Lower lobe of right lung (tissue), 2 donors: ENCODE measurements around the gene CDC16. TPM values are rescaled to one million over a fixed set of nuclear protein-coding genes. Genes with fewer than 3 reads are reported as not detected.
A peak's percentile ranks its signal among the peaks of the same experiment; 100 is the strongest.

Source experiments
- ATAC-seq, 2 donors: fragments of 200-7000 bp; cut with Tn5 transposase; one replicate each; pipeline ENCODE4 v1.9.1; 2020 to 2022; ENCODE audit warnings: mild to moderate bottlenecking in 2 of 2, moderate library complexity in 2 of 2
- DNase-seq: peaks from one replicate; pipeline ENCODE4 v3.0.0-alpha.2; 2020
- H3K27ac ChIP-seq: fragments of 200-600 bp; one replicate; pipeline ENCODE4 v1.8.0; 2022
- H3K27me3 ChIP-seq: fragments of 200-600 bp; one replicate; pipeline ENCODE4 v1.8.0; 2022; ENCODE audit warnings: low read depth
- H3K36me3 ChIP-seq: fragments of 200-600 bp; one replicate; pipeline ENCODE4 v1.8.0; 2022; ENCODE audit warnings: mild to moderate bottlenecking
- H3K4me1 ChIP-seq: fragments of 200-600 bp; one replicate; pipeline ENCODE4 v1.8.0; 2022
- H3K4me3 ChIP-seq: fragments of 200-600 bp; one replicate; pipeline ENCODE4 v1.8.0; 2022; ENCODE audit warnings: mild to moderate bottlenecking
- H3K9me3 ChIP-seq: fragments of 200-600 bp; one replicate; pipeline ENCODE4 v1.8.0; 2022
- CTCF ChIP-seq: fragments of 200-600 bp; IDR thresholded peaks from one replicate; pipeline ENCODE4 v1.8.0; 2022; ENCODE audit warnings: antibody characterized with exemption, mild to moderate bottlenecking
- intact Hi-C: fragments of 100-400 bp; cut with DNase I; formaldehyde crosslinking; loops from one replicate; pipeline ENCODE4 v1.11.0; 2022
- total RNA-seq: library from RNA; stranded (reverse); fragmentation: NEBNext Ultra II Directional; extraction: Animal tissue kit (Norgen Biotek cat#: 25700); gene quantifications from one replicate; pipeline ENCODE4 v1.2.1, GENCODE V29; 2021
- donor health status: DM: no; HTN: yes; CAD: no; lungs with severe emphysema.

Gene CDC16
- total RNA-seq, 1 donor from 2014 or later: 66.5 TPM

GRCh38 chr13:114281351-114282040 lies 46.8 kb downstream of the CDC16 start, which contains the start of gene UPF3A:
TSS of gene UPF3A (plus strand) at chr13:114281601. CDS start at chr13:114281640, 39 bp downstream.
- DNase-seq (peak; percentile 92), ATAC-seq (peak; percentile 96 to 97)
- Histone ChIP-seq H3K4me3 (peak within 1 kb of the TSS; percentile 79), H3K27ac (peak within 1 kb of the TSS; percentile 97), H3K27me3 (no peaks in the 10 kb centered on the region), H3K9me3 (no peaks in the 10 kb centered on the region), H3K4me1 (peaks cover 26% of the 10 kb centered on the region), H3K36me3 (peaks cover 35% of the 10 kb centered on the region)
- TF ChIP-seq CTCF: no peak
- intact Hi-C loops: no loop called here

- TF ChIP-seq CTCF: no peak
Observed at GRCh38 chr13:114282041-114282670, 47.5 kb downstream of the CDC16 start.

GRCh38 chr13:114283576-114283975 lies 48.9 kb downstream of the CDC16 start:
- Histone ChIP-seq H3K27me3 (no peaks in the 10 kb centered on the region), H3K9me3 (no peaks in the 10 kb centered on the region), H3K36me3 (peaks cover 44% of the 10 kb centered on the region), H3K4me1 (peaks cover 26% of the 10 kb centered on the region), H3K27ac (no peak overlapping the region), H3K4me3 (no peak overlapping the region)
- intact Hi-C loops: no loop called here
- no peak for ATAC-seq
- DNase-seq: no peak
- no peak for TF ChIP-seq CTCF

More at GRCh38 chr13:114282041-114282670, 47.5 kb downstream of the CDC16 start:
- H3K9me3 ChIP-seq: no peaks in the 10 kb centered on the region
- H3K27me3 ChIP-seq: no peaks in the 10 kb centered on the region
- peaks cover 38% of the 10 kb centered on the region for H3K36me3 ChIP-seq
- peaks cover 26% of the 10 kb centered on the region for H3K4me1 ChIP-seq
- H3K4me3 ChIP-seq: peak overlapping the region; percentile 79
- DNase-seq: peak; percentile 83
- peak overlapping the region; percentile 97 for H3K27ac ChIP-seq
- intact Hi-C loops: no loop called here
- peak; percentile 82 to 86 for ATAC-seq

GRCh38 chr13:114284680-114285079 lies 50.0 kb downstream of the CDC16 start:
- Histone ChIP-seq H3K9me3 (no peaks in the 10 kb centered on the region), H3K4me1 (peaks cover 26% of the 10 kb centered on the region), H3K27ac (no peak overlapping the region), H3K4me3 (no peak overlapping the region), H3K27me3 (no peaks in the 10 kb centered on the region), H3K36me3 (peaks cover 55% of the 10 kb centered on the region)
- ATAC-seq (no peak), DNase-seq (no peak)
- no peak for TF ChIP-seq CTCF
- intact Hi-C loops: no loop called here

- no peak overlapping the region for H3K4me3 ChIP-seq
- H3K27ac ChIP-seq: no peak overlapping the region
- no peaks in the 10 kb centered on the region for H3K9me3 ChIP-seq
- DNase-seq (no peak), ATAC-seq (no peak)
- TF ChIP-seq CTCF: no peak
- H3K4me1 ChIP-seq: peaks cover 23% of the 10 kb centered on the region
- no peaks in the 10 kb centered on the region for H3K27me3 ChIP-seq
- H3K36me3 ChIP-seq: peaks cover 61% of the 10 kb centered on the region
- intact Hi-C loops: no loop called here
Observed at GRCh38 chr13:114285166-114285808, 50.6 kb downstream of the CDC16 start.
